ENCODE results near the gene CBFA2T3. TPM values are rescaled to one million over a fixed set of nuclear protein-coding genes. Genes with fewer than 3 reads are reported as not detected.
A peak's percentile ranks its signal among the peaks of the same experiment; 100 is the strongest.
"Not testable (repeated sequence)": the region's sequence is repeated elsewhere in the genome, so short reads cannot be mapped to it uniquely, and the experiment has no call there.

CBFA2T3 gene
- total RNA-seq (2014; rRNA removed; shearing (Covaris generic)) = 0.05 TPM in 1 of 2 replicates, not detected in the other

GRCh38 chr16:88977018-88977811, at the start of gene CBFA2T3:
CBFA2T3 (minus strand) TSS chr16:88977207; CDS start chr16:88976807, 400 bp downstream.
- no peak for DNase-seq (ENCODE audit: low spot score)

GRCh38 chr16:89026121-89026612, 49.2 kb upstream of the CBFA2T3 start:
- DNase-seq (ENCODE audit: low spot score) = peak; percentile 30

- no peak for DNase-seq (ENCODE audit: low spot score)
These were observed 48.6 kb upstream of the CBFA2T3 start for GRCh38 chr16:89025636-89026035.

GRCh38 chr16:89024546-89025060, 47.6 kb upstream of the CBFA2T3 start:
- no peak for DNase-seq (ENCODE audit: low spot score)

- no peak for DNase-seq (ENCODE audit: low spot score)
These were observed 46.9 kb upstream of the CBFA2T3 start for GRCh38 chr16:89023621-89024511.

- DNase-seq (ENCODE audit: low spot score) = no peak
These were observed 46.1 kb upstream of the CBFA2T3 start for GRCh38 chr16:89023151-89023551.

GRCh38 chr16:89022051-89022836, 45.2 kb upstream of the CBFA2T3 start:
- DNase-seq (ENCODE audit: low spot score) = no peak

- DNase-seq (ENCODE audit: low spot score) = no peak
These were observed 44.1 kb upstream of the CBFA2T3 start for GRCh38 chr16:89020925-89021595.

- peak; percentile 26 for DNase-seq (ENCODE audit: low spot score)
These were observed 43.3 kb upstream of the CBFA2T3 start for GRCh38 chr16:89020068-89020924.

GRCh38 chr16:89019511-89019910, 42.5 kb upstream of the CBFA2T3 start:
- DNase-seq (ENCODE audit: low spot score) = no peak

- DNase-seq (ENCODE audit: low spot score) = peak; percentile 59
These were observed 41.5 kb upstream of the CBFA2T3 start for GRCh38 chr16:89018282-89019158.

- no peak for DNase-seq (ENCODE audit: low spot score)
These were observed 40.7 kb upstream of the CBFA2T3 start for GRCh38 chr16:89017543-89018281.

- DNase-seq (ENCODE audit: low spot score) = not testable (repeated sequence)
These were observed 39.6 kb upstream of the CBFA2T3 start for GRCh38 chr16:89016561-89016960.

- DNase-seq (ENCODE audit: low spot score) = no peak
These were observed 38.4 kb upstream of the CBFA2T3 start for GRCh38 chr16:89015271-89015859.

GRCh38 chr16:89014403-89015230, 37.6 kb upstream of the CBFA2T3 start:
- no peak for DNase-seq (ENCODE audit: low spot score)

GRCh38 chr16:89013692-89014402, 36.8 kb upstream of the CBFA2T3 start:
- no peak for DNase-seq (ENCODE audit: low spot score)
